ENCODE results near the gene TOX2.

The TOX2 gene

DNA sequence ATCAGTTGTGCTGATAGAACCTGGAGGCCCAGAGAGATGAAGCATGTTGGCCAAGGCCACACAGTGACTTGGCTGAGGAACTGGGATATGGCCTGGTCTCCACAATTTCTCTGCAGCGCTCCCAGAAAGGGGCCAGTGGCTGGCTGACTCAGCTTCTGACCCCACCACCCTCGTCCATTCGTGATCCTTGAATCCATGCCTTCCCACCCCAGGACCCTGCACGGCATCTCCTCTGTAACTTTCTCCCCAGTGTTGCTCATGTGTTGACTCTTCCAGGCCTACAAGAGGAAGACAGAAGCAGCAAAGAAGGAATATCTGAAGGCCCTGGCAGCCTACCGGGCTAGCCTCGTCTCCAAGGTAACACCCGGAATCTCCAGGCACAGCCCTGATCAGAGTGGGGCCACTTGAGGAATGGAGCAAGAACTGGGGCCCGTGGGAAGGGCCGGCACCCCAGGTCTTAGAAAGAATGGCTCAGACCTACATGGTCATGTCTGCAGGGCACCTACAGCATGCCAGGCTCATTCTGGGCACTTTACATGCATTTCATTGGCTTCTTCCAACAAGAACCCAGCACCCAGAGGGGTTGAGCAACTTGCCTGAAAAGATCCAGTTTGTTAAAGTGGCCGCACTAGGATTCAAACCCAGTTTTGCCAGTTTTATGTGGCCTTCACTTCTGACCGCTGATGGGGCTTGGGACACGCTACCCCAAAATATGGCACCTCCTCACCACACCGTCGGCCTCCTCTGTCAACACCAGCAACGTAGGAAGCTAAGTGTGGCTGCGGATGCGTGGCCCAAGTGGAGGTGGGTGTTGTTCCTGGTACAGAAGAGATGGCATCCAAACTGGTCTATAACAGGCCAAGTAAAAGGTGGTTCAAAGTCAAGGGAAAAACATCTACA, 150.1 kb downstream of the TOX2 start:
- H3K4me3 ChIP-seq (ENCODE audit: low read depth, low read length), result no peak overlapping the region
- DNase-seq (ENCODE audit: low read depth), result no peak
- TF ChIP-seq, protein P1, sequence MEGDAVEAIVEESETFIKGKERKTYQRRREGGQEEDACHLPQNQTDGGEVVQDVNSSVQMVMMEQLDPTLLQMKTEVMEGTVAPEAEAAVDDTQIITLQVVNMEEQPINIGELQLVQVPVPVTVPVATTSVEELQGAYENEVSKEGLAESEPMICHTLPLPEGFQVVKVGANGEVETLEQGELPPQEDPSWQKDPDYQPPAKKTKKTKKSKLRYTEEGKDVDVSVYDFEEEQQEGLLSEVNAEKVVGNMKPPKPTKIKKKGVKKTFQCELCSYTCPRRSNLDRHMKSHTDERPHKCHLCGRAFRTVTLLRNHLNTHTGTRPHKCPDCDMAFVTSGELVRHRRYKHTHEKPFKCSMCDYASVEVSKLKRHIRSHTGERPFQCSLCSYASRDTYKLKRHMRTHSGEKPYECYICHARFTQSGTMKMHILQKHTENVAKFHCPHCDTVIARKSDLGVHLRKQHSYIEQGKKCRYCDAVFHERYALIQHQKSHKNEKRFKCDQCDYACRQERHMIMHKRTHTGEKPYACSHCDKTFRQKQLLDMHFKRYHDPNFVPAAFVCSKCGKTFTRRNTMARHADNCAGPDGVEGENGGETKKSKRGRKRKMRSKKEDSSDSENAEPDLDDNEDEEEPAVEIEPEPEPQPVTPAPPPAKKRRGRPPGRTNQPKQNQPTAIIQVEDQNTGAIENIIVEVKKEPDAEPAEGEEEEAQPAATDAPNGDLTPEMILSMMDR (IDR thresholded peaks at IDR 0.05; ENCODE audit: low read depth, low read length), result no peak
- TF ChIP-seq MYC (IDR thresholded peaks at IDR 0.05; ENCODE audit: low read depth, low read length) (no peak), POLR2A (IDR thresholded peaks at IDR 0.05; ENCODE audit: extremely low read depth, insufficient read length) (no peak)
- TF ChIP-seq, protein P2, sequence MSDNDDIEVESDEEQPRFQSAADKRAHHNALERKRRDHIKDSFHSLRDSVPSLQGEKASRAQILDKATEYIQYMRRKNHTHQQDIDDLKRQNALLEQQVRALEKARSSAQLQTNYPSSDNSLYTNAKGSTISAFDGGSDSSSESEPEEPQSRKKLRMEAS (IDR thresholded peaks at IDR 0.05; ENCODE audit: low read depth, low read length), result no peak

DNA sequence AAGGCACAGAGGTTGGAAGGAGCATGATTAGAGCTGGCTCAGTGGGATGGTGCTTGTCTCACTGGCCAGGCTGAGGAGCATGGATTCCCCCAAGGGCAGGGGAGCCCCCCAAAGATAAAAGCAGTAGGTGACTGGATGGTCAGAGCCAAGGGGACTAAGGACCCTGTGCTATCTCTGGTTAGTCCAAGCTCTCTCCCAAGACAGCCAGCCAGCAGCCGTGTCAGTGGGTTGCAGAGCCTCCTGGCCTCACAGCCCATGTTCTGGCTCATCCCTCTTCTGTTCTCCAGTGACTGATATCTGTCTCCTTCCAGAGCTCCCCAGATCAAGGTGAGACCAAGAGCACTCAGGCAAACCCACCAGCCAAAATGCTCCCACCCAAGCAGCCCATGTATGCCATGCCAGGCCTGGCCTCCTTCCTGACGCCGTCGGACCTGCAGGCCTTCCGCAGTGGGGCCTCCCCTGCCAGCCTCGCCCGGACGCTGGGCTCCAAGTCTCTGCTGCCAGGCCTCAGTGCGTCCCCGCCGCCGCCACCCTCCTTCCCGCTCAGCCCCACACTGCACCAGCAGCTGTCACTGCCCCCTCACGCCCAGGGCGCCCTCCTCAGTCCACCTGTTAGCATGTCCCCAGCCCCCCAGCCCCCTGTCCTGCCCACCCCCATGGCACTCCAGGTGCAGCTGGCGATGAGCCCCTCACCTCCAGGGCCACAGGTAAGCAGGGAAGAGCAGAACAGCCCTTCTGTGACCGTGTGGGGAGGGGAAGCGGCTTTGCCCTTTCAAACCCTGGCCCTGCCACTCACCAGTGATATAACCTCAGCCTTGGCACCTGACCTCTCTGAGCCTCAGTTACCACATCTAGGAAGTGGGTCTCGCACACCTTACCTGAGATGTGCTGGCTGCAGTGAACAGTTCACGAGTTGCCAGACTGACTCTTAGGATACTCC, 151.0 kb downstream of the TOX2 start:
- TF ChIP-seq, protein P2 (IDR thresholded peaks at IDR 0.05; ENCODE audit: low read depth, low read length), result no peak
- TF ChIP-seq, protein P1 (IDR thresholded peaks at IDR 0.05; ENCODE audit: low read depth, low read length), result no peak
- H3K4me3 ChIP-seq (ENCODE audit: low read depth, low read length), result no peak overlapping the region
- DNase-seq (ENCODE audit: low read depth), result no peak

DNA sequence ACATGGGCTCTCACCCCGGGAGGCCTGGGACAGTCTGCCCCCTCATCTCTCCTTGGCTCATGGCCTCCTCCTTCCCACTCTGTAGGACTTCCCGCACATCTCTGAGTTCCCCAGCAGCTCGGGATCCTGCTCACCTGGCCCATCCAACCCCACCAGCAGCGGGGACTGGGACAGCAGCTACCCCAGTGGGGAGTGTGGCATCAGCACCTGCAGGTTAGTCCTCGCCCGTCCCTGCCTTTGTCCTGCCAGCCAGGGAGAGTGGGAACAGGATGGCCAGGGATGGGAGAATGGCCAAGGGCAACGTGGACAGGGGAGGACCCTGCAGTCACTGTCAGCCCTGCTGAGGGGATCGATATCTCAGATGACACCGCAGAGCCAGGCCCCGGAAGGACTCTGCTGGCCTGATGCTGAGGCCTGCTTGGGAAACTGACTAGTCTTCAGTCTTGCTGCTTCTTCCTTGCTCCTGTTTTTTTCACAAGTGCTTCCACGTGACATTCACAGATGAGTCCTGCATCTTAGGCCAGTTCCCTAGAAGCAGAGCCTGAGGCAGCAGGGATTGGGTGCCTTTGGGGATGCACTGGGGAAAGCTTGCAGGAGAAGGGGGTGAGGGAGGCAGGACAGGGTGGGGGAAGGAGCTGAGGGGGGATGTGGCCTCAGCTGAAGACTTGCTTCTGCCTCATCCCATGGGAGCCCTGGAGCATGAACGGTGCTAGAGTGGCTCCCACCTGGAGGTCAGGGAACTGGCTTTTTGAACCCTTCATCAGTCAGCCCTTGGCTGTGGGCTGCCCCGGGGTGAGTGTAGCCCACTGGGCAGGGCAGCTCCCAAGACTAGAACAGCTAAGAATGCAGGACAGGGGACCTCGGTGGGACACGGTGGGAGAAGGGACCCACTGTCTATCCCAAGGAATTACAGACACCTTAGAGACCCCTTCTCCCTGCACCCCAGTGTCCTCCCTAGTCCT, 152.3 kb downstream of the TOX2 start:
- H3K4me3 ChIP-seq (ENCODE audit: low read depth, low read length), result no peak overlapping the region
- DNase-seq (ENCODE audit: low read depth), result no peak
- TF ChIP-seq, protein P1 (IDR thresholded peaks at IDR 0.05; ENCODE audit: low read depth, low read length), result no peak
- no peak for TF ChIP-seq MYC (IDR thresholded peaks at IDR 0.05; ENCODE audit: low read depth, low read length)
- TF ChIP-seq, protein P2 (IDR thresholded peaks at IDR 0.05; ENCODE audit: low read depth, low read length), result no peak
- TF ChIP-seq POLR2A (IDR thresholded peaks at IDR 0.05; ENCODE audit: extremely low read depth, insufficient read length), result no peak

DNA sequence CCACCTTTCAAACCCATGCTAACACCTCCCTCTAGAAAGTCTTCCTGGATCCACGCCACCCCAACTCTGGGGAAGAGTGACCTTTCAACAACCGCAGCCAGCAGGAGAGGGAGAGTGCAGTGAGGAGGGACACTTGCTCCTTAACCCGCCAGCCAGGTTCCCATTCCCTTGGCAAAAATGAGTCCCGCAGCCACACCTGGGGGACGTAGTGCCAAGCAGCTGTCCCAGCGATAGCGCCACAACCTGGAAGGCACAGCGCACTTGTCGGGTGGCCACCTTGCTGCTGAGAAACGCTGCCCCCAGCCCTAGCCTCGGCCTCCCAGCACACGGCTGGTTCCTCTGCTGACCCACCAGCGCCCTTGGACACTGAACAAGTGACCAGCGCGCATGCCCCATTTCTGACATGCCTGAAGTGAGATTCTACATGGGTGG, 153.0 kb downstream of the TOX2 start:
- no peak overlapping the region for H3K4me3 ChIP-seq (ENCODE audit: low read depth, low read length)
- no peak for TF ChIP-seq POLR2A (IDR thresholded peaks at IDR 0.05; ENCODE audit: extremely low read depth, insufficient read length)
- TF ChIP-seq MYC (IDR thresholded peaks at IDR 0.05; ENCODE audit: low read depth, low read length), result no peak
- TF ChIP-seq, protein P2 (IDR thresholded peaks at IDR 0.05; ENCODE audit: low read depth, low read length), result no peak
- TF ChIP-seq, protein P1 (IDR thresholded peaks at IDR 0.05; ENCODE audit: low read depth, low read length), result no peak
- DNase-seq (ENCODE audit: low read depth), result no peak
